HG03025 (cell line): ENCODE data around the gene DGKG.
A peak's percentile ranks its signal among the peaks of the same experiment; 100 is the strongest.

Source experiments
- ATAC-seq: cut with Tn5 transposase; IDR thresholded peaks from one replicate; pipeline ENCODE4 v1.9.1; 2021; ENCODE audit warnings: mild to moderate bottlenecking, moderate library complexity; ENCODE audit not compliant: unreplicated experiment, low FRiP score

The DGKG gene

GRCh38 chr3:186119499-186119898, 242.5 kb downstream of the DGKG start:
- ATAC-seq, result no peak

GRCh38 chr3:186118692-186119091, 243.3 kb downstream of the DGKG start:
- ATAC-seq, result no peak

GRCh38 chr3:186117521-186118134, 244.4 kb downstream of the DGKG start:
- ATAC-seq, result no peak

GRCh38 chr3:186115239-186115996, 246.6 kb downstream of the DGKG start:
- ATAC-seq, result no peak

- no peak for ATAC-seq
Measured at GRCh38 chr3:186110975-186111974, 250.8 kb downstream of the DGKG start.

GRCh38 chr3:186109897-186110803, 251.9 kb downstream of the DGKG start:
- ATAC-seq, result no peak

GRCh38 chr3:186108941-186109865, 252.8 kb downstream of the DGKG start, which contains the start of gene ETV5:
Gene ETV5, minus strand, starts transcription at chr3:186109089. Its CDS starts 3,221 bp downstream, at chr3:186105868.
- peak; percentile 94 for ATAC-seq

DNA sequence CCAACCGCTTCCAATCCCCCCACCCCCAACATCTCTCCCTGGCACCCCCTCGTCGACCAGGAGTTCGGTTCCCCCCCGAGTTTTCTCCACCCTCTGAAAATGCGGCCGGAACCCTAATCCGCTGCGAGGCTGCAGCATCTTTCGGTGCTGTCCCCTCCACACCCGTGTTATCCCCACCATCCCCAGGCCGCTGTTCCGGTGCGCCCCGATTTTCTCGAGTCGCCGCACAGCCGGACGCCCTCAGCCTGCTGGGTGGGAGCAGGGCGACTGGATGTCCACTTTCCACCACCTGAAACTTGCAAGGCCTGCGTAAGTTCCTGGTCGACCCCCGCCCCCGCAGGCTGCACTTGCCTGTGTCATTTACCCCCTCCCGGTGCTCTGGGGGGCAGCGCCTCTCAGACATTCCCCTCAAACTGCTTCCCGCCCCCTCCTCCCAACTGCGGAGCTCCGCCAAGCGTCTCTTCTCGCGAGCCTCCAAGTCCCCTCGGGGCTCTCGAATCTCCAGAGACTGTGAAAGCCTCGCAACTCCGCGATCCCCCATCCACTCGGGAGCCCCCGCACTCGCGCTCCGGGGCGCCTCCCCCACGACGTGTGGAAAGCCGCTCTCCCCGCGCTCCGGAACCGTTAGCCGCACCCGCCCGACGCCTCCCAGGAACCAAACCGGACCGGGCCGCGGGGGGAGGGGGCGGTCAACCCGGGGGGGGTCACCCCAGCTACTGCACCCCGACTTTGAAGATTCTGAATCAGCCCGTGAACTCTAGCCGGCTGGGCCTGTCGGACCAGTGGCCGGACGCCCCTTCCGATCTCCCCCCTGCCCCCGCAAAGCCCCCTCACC, 253.7 kb downstream of the DGKG start:
- no peak for ATAC-seq

DNA sequence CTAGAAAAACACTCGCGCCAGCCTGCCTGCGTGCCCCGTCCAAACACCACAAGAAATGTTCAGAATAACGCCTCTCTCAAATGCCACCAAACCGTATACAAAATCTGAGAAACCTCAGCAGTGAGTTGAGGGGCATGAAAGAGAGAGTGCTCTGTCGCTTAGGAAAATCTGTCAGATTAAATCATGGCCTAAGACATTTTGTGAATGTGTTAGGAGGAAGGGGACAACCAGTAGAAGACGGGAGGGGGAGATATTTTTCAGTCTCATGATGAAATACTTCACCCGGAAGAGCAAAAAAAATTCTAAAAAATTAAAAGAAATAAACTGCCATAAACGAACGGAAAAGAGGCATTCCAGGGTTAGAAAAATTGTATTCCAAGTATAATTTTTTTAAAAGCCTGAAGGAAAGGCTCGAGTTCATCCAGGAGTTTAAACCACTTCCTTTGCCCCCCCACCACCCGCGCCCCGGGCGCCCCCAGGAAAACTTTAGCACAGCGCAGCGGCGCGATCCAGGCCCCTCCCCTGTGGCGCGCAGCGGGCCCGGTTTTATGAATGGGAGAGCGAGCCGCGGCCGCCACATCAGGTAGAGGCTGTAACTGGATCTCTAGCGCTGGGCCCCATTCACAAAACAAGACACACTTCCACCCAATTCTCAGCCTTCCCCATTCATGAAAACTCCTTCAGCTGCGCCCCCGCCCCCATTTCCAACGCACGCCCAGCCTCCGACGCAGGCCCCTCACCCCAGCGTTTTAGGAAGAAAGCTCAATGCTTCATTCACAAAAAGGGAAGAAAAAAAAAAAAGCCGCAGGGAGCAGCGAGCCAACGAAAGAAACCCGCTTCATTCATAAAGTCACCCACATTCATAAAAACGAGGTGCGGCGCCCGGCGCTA, 254.6 kb downstream of the DGKG start:
- ATAC-seq, result no peak

DNA sequence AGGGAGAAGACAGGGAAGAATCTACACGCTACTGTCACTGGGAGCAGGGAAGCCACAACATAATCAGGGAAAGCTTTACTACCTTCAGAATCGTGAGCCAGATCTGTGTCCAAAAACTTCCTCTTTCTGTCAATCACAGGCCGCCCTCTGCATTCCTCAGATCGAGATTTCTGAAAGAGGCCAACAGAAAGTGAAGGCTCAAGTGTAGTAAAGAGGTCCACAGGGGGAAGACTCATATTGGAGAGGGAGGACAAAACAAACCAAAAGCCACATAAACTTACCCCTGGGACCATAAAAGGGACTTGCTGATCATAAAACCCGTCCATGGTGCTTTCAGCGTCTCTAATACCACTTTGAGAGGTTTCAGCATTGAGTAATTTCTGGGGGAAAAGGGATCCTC, 256.5 kb downstream of the DGKG start:
- ATAC-seq, result no peak

DNA sequence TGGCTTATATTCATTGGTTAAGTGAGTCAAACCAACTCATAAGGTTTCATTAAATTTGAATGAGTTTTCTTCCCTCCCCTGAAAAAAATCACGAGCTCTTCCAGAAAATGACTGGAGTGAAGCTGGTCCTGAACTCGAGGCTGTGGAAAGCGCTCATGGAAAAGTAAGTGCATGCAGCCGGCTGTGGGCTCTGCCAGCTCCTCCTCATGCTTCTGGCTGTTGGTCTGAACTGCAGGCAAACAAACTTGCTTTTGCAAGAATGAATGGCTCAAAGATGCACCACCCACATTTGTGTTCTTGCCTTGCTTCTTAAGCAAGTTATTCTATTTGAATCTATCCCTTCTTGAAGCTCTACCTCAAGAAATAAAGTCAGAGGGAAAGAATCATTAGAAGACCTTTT, 259.3 kb downstream of the DGKG start:
- no peak for ATAC-seq

DNA sequence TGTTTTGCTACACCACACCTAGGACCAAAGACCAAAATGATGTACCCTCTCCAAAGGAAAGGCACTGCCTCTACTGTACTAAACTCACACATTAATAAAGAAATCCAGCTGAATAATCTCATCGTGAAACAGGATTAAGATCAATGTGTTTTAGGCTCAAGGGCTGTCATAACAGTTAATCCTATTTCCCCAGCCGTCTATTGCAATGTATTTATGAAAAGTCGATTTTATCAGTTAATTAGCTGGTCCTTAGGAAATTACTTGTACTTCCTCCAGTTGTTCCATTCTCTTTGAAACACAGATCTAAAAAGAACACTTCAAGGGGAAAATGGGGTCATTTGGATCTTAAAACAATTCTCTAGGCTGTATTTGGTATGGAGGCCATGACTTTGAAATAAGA, 261.6 kb downstream of the DGKG start:
- no peak for ATAC-seq

GRCh38 chr3:186099178-186099577, 262.9 kb downstream of the DGKG start:
- no peak for ATAC-seq

GRCh38 chr3:186098740-186099139, 263.3 kb downstream of the DGKG start:
- no peak for ATAC-seq

DNA sequence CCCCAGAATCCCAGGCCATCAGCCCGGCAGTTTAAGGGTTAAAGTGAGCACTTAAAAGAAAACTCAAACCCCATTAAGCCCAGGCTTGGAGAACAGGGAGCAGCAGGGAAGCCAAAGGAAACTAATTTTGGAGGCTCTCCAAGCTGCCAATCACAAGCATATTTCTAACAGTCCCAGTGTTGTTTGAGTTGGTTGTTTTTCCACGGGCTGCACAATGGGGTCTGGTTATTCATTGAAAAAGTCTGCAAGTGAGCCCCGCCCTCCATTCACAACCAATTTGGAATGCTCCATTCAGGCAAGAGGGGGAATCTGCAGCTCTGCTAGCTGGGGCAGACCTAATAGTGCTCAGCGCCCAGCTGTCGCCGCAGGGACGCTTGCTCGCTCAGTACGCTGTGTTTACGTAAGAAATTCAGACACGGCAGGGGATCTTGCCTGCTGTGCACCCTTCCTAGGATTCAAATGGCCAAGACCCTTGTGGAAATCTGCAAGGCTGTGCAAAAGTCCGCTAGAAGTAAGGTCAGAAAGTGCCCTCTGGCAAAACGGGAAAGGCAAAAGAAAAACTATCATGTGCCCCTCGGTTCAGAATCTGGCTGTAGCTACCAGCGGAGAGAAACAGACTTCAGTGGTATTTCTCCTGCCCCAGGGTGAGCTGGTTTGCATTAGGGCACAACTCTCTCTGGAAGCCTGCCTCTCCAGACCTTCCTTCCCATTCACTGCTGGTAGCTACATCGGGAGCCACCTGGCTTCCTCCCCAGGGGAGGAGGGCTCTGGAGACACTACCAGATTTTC, 264.2 kb downstream of the DGKG start:
- ATAC-seq, result no peak

- ATAC-seq, result no peak
Measured at GRCh38 chr3:186097317-186097662, 264.7 kb downstream of the DGKG start.
